Fibroblast of villous mesenchyme (primary cell): Measurements from ENCODE around the gene DAGLA. TPM values are rescaled to one million over a fixed set of nuclear protein-coding genes. Genes with fewer than 3 reads are reported as not detected.

Source experiments
- DNase-seq: peaks from one replicate; pipeline ENCODE4 v3.0.0-alpha.2; 2010; ENCODE audit warnings: low read depth
- H3K4me3 ChIP-seq: 2 replicates; pipeline ENCODE4 v1.5.1; 2011; ENCODE audit warnings: low read depth, mild to moderate bottlenecking, low read length
- CTCF ChIP-seq: IDR thresholded peaks from 2 replicates; pipeline ENCODE4 v1.5.1; 2012; ENCODE audit warnings: low read depth, mild to moderate bottlenecking, low read length; ENCODE audit not compliant: insufficient read depth
- total RNA-seq: library from RNA; depleted of rRNA; stranded (reverse); fragments of >200 nt; gene quantifications from 2 replicates; pipeline ENCODE4 v1.2.3, GENCODE V29; 2012

Gene DAGLA
- total RNA-seq, 1 donor, result 2.2 TPM

DNA sequence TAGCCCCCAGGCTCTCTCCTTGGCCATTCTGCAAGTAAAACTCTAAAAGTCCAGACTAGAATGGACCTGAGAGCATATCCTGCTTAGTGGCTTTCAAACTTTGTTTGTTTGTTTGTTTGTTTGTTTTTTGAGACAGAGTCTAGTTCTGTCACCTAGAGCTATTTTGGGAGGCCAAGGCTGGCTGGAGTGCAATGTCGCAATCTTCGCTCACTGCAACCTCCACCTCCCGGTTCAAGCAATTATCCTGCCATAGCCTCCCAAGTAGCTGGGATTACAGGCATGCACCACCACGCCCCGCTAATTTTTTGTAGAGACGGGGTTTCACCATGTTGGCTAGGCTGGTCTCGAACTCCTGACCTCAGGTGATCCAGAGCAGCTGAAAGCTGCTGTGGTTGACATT is 28.9 kb downstream of the DAGLA start:
- no peak for DNase-seq
- H3K4me3 ChIP-seq, result no peak overlapping the region
- TF ChIP-seq CTCF, result no peak

DNA sequence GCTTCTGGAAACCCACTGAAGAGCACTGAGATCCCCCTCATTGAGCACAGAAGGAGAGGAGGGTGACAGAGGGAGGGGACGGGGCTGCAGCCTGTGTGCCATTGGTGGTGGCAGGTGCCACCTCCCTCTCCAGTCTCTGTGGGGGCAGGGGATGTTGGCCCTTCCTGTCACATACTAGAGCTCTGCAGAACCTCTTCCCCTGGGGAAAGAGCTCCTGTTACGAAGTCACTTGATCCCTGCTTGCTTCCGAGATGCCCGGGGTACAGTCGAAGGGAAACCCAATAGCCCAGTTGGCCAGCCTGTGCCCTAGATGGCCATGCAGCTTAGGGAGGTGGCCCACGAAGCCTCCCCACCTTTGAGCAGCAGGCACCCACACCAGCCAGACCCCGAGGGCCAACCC is 29.4 kb downstream of the DAGLA start:
- TF ChIP-seq CTCF, result no peak
- H3K4me3 ChIP-seq, result no peak overlapping the region
- no peak for DNase-seq

GRCh38 chr11:61710019-61710418 is 29.8 kb downstream of the DAGLA start:
- no peak for DNase-seq
- TF ChIP-seq CTCF, result no peak

DNA sequence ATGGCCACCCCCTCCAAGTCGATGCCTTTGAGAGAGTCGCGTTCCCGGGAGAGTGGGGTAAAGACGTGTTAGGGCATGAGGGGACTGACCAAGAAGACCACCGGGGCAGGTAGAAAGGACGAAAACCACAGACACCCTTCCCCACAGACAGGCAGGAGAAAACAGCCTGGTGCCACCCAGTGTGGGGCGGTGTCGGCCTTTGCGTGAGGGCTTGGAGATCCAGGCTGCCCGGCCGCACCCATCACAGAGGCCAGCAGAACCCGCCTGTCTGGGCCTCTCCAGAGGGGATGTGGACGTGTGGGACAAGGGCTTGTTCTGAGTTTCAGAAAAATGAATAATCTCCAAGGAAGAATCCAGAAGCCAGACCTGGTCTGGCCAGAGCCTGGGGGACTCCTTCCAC is 30.8 kb downstream of the DAGLA start:
- no peak for DNase-seq
- no peak for TF ChIP-seq CTCF
- no peak overlapping the region for H3K4me3 ChIP-seq

More at GRCh38 chr11:61710019-61710418, 29.8 kb downstream of the DAGLA start:
- no peak overlapping the region for H3K4me3 ChIP-seq

GRCh38 chr11:61711498-61711897 is 31.3 kb downstream of the DAGLA start:
- no peak for TF ChIP-seq CTCF
- no peak overlapping the region for H3K4me3 ChIP-seq
- DNase-seq, result no peak

GRCh38 chr11:61712314-61712713 is 32.1 kb downstream of the DAGLA start:
- TF ChIP-seq CTCF, result no peak
- no peak for DNase-seq
- no peak overlapping the region for H3K4me3 ChIP-seq

DNA sequence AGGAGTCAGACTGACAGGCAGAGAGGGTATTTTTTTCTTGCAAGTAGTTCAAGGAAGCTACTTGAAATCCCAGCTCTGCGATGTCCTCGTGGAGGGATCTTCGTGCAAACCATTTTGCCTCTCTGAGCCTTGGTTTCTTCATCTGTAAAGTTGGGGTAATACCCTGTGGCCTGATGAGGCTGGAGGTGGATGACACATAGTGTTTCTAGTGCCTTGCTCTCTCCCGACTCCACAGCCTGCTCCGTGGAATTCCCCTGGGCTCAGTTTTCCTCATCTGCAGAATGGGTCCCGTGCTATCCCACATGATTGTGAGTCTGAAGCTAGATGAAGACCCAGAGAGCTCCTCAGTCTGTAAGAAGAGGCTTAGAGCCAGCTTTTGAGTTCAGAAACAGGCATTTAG is 32.7 kb downstream of the DAGLA start:
- TF ChIP-seq CTCF, result no peak
- H3K4me3 ChIP-seq, result no peak overlapping the region
- DNase-seq, result no peak
